Mesothelial cell of epicardium (in vitro differentiated cells): Measurements from ENCODE around the gene IL19. TPM values are rescaled to one million over a fixed set of nuclear protein-coding genes. Genes with fewer than 3 reads are reported as not detected.

ENCODE experiments used
- DNase-seq, 2 experiments: peaks; one replicate each; pipeline ENCODE4 v3.0.0; 2021; ENCODE audit warnings: low spot score in 2 of 2; ENCODE audit not compliant: unreplicated experiment in 2 of 2
- H3K27ac Mint-ChIP-seq: 2 replicates; pipeline ENCODE4 v1.8.0; 2021; ENCODE audit warnings: mixed read lengths
- H3K27me3 Mint-ChIP-seq: 2 replicates; pipeline ENCODE4 v1.8.0; 2021; ENCODE audit warnings: low read depth, mixed read lengths
- H3K36me3 Mint-ChIP-seq: 2 replicates; pipeline ENCODE4 v1.8.0; 2021; ENCODE audit warnings: mixed read lengths
- H3K4me1 Mint-ChIP-seq: 2 replicates; pipeline ENCODE4 v1.8.0; 2021; ENCODE audit warnings: mixed read lengths
- H3K4me3 Mint-ChIP-seq: 2 replicates; pipeline ENCODE4 v1.8.0; 2021; ENCODE audit warnings: mild to moderate bottlenecking, moderate library complexity, mixed read lengths
- H3K9me3 Mint-ChIP-seq: 2 replicates; pipeline ENCODE4 v1.8.0; 2021; ENCODE audit warnings: mixed read lengths
- CTCF ChIP-seq: fragments of 200-600 bp; sonication (generic); IDR thresholded peaks from one replicate; pipeline ENCODE4 v1.5.0; 2021; ENCODE audit warnings: antibody characterized with exemption; ENCODE audit not compliant: unreplicated experiment
- total RNA-seq: library from RNA; stranded (reverse); gene quantifications from 3 replicates; pipeline ENCODE4 v1.2.1, GENCODE V29; 2021

The IL19 gene
- total RNA-seq, 1 donor from 2014 or later: not detected

- no peak overlapping the region for H3K27ac Mint-ChIP-seq
- H3K36me3 Mint-ChIP-seq: peaks cover 15% of the 10 kb centered on the region
- no peak overlapping the region for H3K4me3 Mint-ChIP-seq
- TF ChIP-seq CTCF: no peak
- no peak for DNase-seq
- no peaks in the 10 kb centered on the region for H3K27me3 Mint-ChIP-seq
- H3K9me3 Mint-ChIP-seq: no peaks in the 10 kb centered on the region
- H3K4me1 Mint-ChIP-seq: peaks cover 2% of the 10 kb centered on the region
These were observed 38.1 kb upstream of the IL19 start for GRCh38 chr1:206732508-206732907.

GRCh38 chr1:206732992-206733391, 37.6 kb upstream of the IL19 start:
- no peak for TF ChIP-seq CTCF
- Mint-ChIP-seq H3K36me3 (peaks cover 15% of the 10 kb centered on the region), H3K4me3 (no peak overlapping the region), H3K9me3 (no peaks in the 10 kb centered on the region), H3K27me3 (no peaks in the 10 kb centered on the region), H3K27ac (no peak overlapping the region), H3K4me1 (peaks cover 2% of the 10 kb centered on the region)
- DNase-seq: no peak

GRCh38 chr1:206734499-206735142, 36.0 kb upstream of the IL19 start:
- Mint-ChIP-seq H3K9me3 (no peaks in the 10 kb centered on the region), H3K4me1 (no peaks in the 10 kb centered on the region), H3K27me3 (no peaks in the 10 kb centered on the region), H3K4me3 (no peak overlapping the region), H3K27ac (no peak overlapping the region), H3K36me3 (peaks cover 15% of the 10 kb centered on the region)
- TF ChIP-seq CTCF: peak; percentile 86
- peak in 1 of 2 experiments; percentile 71 for DNase-seq

- no peaks in the 10 kb centered on the region for H3K9me3 Mint-ChIP-seq
- no peak overlapping the region for H3K4me3 Mint-ChIP-seq
- no peak for TF ChIP-seq CTCF
- no peak for DNase-seq
- no peaks in the 10 kb centered on the region for H3K27me3 Mint-ChIP-seq
- peaks cover 12% of the 10 kb centered on the region for H3K36me3 Mint-ChIP-seq
- no peaks in the 10 kb centered on the region for H3K4me1 Mint-ChIP-seq
- H3K27ac Mint-ChIP-seq: no peak overlapping the region
These were observed 35.0 kb upstream of the IL19 start for GRCh38 chr1:206735553-206736031.

- Mint-ChIP-seq H3K27me3 (no peaks in the 10 kb centered on the region), H3K9me3 (no peaks in the 10 kb centered on the region), H3K4me3 (no peak overlapping the region), H3K27ac (no peak overlapping the region), H3K36me3 (peaks cover 9% of the 10 kb centered on the region), H3K4me1 (no peaks in the 10 kb centered on the region)
- DNase-seq: no peak
- no peak for TF ChIP-seq CTCF
These were observed 33.5 kb upstream of the IL19 start for GRCh38 chr1:206736878-206737728.
